ENCODE data around the gene SIGLEC9. TPM values are rescaled to one million over a fixed set of nuclear protein-coding genes. Genes with fewer than 3 reads are reported as not detected.

Gene SIGLEC9
- 1 to 10 TPM; 1.3 to 1.6 TPM for total RNA-seq

GRCh38 chr19:51124729-51125128 lies at the start of gene SIGLEC9:
TSS of gene SIGLEC9 (plus strand) at chr19:51124906. CDS start at chr19:51124975, 69 bp downstream.
- H3K27me3 Mint-ChIP-seq: no peaks in the 10 kb centered on the region
- peak within 1 kb of the TSS; percentile 65 for H3K4me3 Mint-ChIP-seq
- no peaks in the 10 kb centered on the region for H3K36me3 Mint-ChIP-seq
- H3K27ac Mint-ChIP-seq: peak within 1 kb of the TSS; percentile 84
- peaks cover 61% of the 10 kb centered on the region for H3K4me1 Mint-ChIP-seq
- DNase-seq: no peak
- H3K9me3 Mint-ChIP-seq: no peaks in the 10 kb centered on the region

GRCh38 chr19:51075998-51076397 lies 48.7 kb upstream of the SIGLEC9 start:
- Mint-ChIP-seq H3K27ac (no peak overlapping the region), H3K4me1 (no peaks in the 10 kb centered on the region)

GRCh38 chr19:51076631-51077213 lies 48.0 kb upstream of the SIGLEC9 start:
- no peak overlapping the region for H3K27ac Mint-ChIP-seq
- H3K4me3 Mint-ChIP-seq: no peak overlapping the region
- H3K27me3 Mint-ChIP-seq: no peaks in the 10 kb centered on the region
- no peaks in the 10 kb centered on the region for H3K4me1 Mint-ChIP-seq
- H3K9me3 Mint-ChIP-seq: peaks cover 7% of the 10 kb centered on the region
- no peak for DNase-seq
- H3K36me3 Mint-ChIP-seq: no peaks in the 10 kb centered on the region

More at GRCh38 chr19:51075998-51076397, 48.7 kb upstream of the SIGLEC9 start:
- H3K4me3 Mint-ChIP-seq: no peak overlapping the region
- peaks cover 7% of the 10 kb centered on the region for H3K9me3 Mint-ChIP-seq
- no peak for DNase-seq
- no peaks in the 10 kb centered on the region for H3K27me3 Mint-ChIP-seq
- H3K36me3 Mint-ChIP-seq: no peaks in the 10 kb centered on the region

GRCh38 chr19:51078104-51078503 lies 46.6 kb upstream of the SIGLEC9 start:
- Mint-ChIP-seq H3K27me3 (peaks cover 1% of the 10 kb centered on the region), H3K27ac (no peak overlapping the region), H3K36me3 (no peaks in the 10 kb centered on the region), H3K4me3 (no peak overlapping the region), H3K4me1 (no peaks in the 10 kb centered on the region), H3K9me3 (peaks cover 7% of the 10 kb centered on the region)
- DNase-seq: no peak

GRCh38 chr19:51078731-51079130 lies 46.0 kb upstream of the SIGLEC9 start:
- no peak overlapping the region for H3K4me3 Mint-ChIP-seq
- no peak for DNase-seq
- no peaks in the 10 kb centered on the region for H3K4me1 Mint-ChIP-seq
- H3K36me3 Mint-ChIP-seq: no peaks in the 10 kb centered on the region
- peaks cover 7% of the 10 kb centered on the region for H3K27me3 Mint-ChIP-seq
- H3K9me3 Mint-ChIP-seq: peaks cover 2% of the 10 kb centered on the region
- no peak overlapping the region for H3K27ac Mint-ChIP-seq

GRCh38 chr19:51079481-51080110 lies 45.1 kb upstream of the SIGLEC9 start:
- Mint-ChIP-seq H3K4me3 (no peak overlapping the region), H3K36me3 (no peaks in the 10 kb centered on the region), H3K27ac (no peak overlapping the region), H3K9me3 (no peaks in the 10 kb centered on the region), H3K27me3 (peaks cover 7% of the 10 kb centered on the region), H3K4me1 (no peaks in the 10 kb centered on the region)
- DNase-seq: no peak

GRCh38 chr19:51081476-51081875 lies 43.2 kb upstream of the SIGLEC9 start:
- Mint-ChIP-seq H3K27ac (no peak overlapping the region), H3K4me1 (no peaks in the 10 kb centered on the region), H3K4me3 (no peak overlapping the region), H3K27me3 (peaks cover 7% of the 10 kb centered on the region), H3K9me3 (no peaks in the 10 kb centered on the region), H3K36me3 (no peaks in the 10 kb centered on the region)
- DNase-seq: no peak

GRCh38 chr19:51082611-51083010 lies 42.1 kb upstream of the SIGLEC9 start, which contains the start of gene KLK14:
TSS of gene KLK14 (minus strand) at chr19:51082887. CDS start at chr19:51082614, 273 bp downstream.
- Mint-ChIP-seq H3K27ac (no peak within 1 kb of the TSS), H3K4me1 (no peaks in the 10 kb centered on the region), H3K9me3 (no peaks in the 10 kb centered on the region), H3K4me3 (peak within 1 kb of the TSS; percentile 7), H3K27me3 (peaks cover 7% of the 10 kb centered on the region), H3K36me3 (no peaks in the 10 kb centered on the region)
- no peak for DNase-seq

- Mint-ChIP-seq H3K27me3 (peaks cover 7% of the 10 kb centered on the region), H3K4me3 (peak overlapping the region; percentile 7), H3K4me1 (no peaks in the 10 kb centered on the region), H3K36me3 (no peaks in the 10 kb centered on the region), H3K9me3 (no peaks in the 10 kb centered on the region), H3K27ac (no peak overlapping the region)
- no peak for DNase-seq
Observed at GRCh38 chr19:51083181-51083580, 41.5 kb upstream of the SIGLEC9 start.

- Mint-ChIP-seq H3K9me3 (no peaks in the 10 kb centered on the region), H3K36me3 (no peaks in the 10 kb centered on the region), H3K4me3 (no peak overlapping the region), H3K4me1 (no peaks in the 10 kb centered on the region), H3K27ac (no peak overlapping the region), H3K27me3 (peaks cover 7% of the 10 kb centered on the region)
- no peak for DNase-seq
Observed at GRCh38 chr19:51083783-51084182, 40.9 kb upstream of the SIGLEC9 start.

GRCh38 chr19:51084505-51084904 lies 40.2 kb upstream of the SIGLEC9 start:
- no peak overlapping the region for H3K27ac Mint-ChIP-seq

GRCh38 chr19:51086153-51086850 lies 38.4 kb upstream of the SIGLEC9 start:
- no peaks in the 10 kb centered on the region for H3K4me1 Mint-ChIP-seq
- peaks cover 7% of the 10 kb centered on the region for H3K27me3 Mint-ChIP-seq
- H3K4me3 Mint-ChIP-seq: no peak overlapping the region
- no peak overlapping the region for H3K27ac Mint-ChIP-seq
- no peaks in the 10 kb centered on the region for H3K9me3 Mint-ChIP-seq
- DNase-seq: no peak
- H3K36me3 Mint-ChIP-seq: no peaks in the 10 kb centered on the region

More at GRCh38 chr19:51084505-51084904, 40.2 kb upstream of the SIGLEC9 start:
- Mint-ChIP-seq H3K4me3 (no peak overlapping the region), H3K4me1 (no peaks in the 10 kb centered on the region), H3K36me3 (no peaks in the 10 kb centered on the region), H3K9me3 (no peaks in the 10 kb centered on the region), H3K27me3 (peaks cover 7% of the 10 kb centered on the region)
- no peak for DNase-seq

GRCh38 chr19:51089786-51090185 lies 34.9 kb upstream of the SIGLEC9 start:
- Mint-ChIP-seq H3K4me1 (no peaks in the 10 kb centered on the region), H3K27ac (no peak overlapping the region), H3K36me3 (peaks cover 3% of the 10 kb centered on the region), H3K9me3 (no peaks in the 10 kb centered on the region), H3K4me3 (no peak overlapping the region), H3K27me3 (no peaks in the 10 kb centered on the region)
- DNase-seq: no peak

- H3K9me3 Mint-ChIP-seq: no peaks in the 10 kb centered on the region
- H3K36me3 Mint-ChIP-seq: peaks cover 3% of the 10 kb centered on the region
- H3K4me3 Mint-ChIP-seq: no peak overlapping the region
- no peaks in the 10 kb centered on the region for H3K4me1 Mint-ChIP-seq
- H3K27me3 Mint-ChIP-seq: no peaks in the 10 kb centered on the region
- H3K27ac Mint-ChIP-seq: no peak overlapping the region
- no peak for DNase-seq
Observed at GRCh38 chr19:51090471-51090870, 34.2 kb upstream of the SIGLEC9 start.

GRCh38 chr19:51091126-51091525 lies 33.6 kb upstream of the SIGLEC9 start:
- no peaks in the 10 kb centered on the region for H3K9me3 Mint-ChIP-seq
- peaks cover 3% of the 10 kb centered on the region for H3K36me3 Mint-ChIP-seq
- no peak for DNase-seq
- H3K27ac Mint-ChIP-seq: no peak overlapping the region
- no peak overlapping the region for H3K4me3 Mint-ChIP-seq
- no peaks in the 10 kb centered on the region for H3K27me3 Mint-ChIP-seq
- H3K4me1 Mint-ChIP-seq: no peaks in the 10 kb centered on the region

Data from activated naive CD8-positive, alpha-beta T cell treated with anti-CD3 and anti-CD28 coated beads for 36 hours (primary cell).